Measurements from ENCODE around the gene DOK7. TPM values are rescaled to one million over a fixed set of nuclear protein-coding genes. Genes with fewer than 3 reads are reported as not detected.
"Not testable (repeated sequence)": the region's sequence is repeated elsewhere in the genome, so short reads cannot be mapped to it uniquely, and the experiment has no call there.

DOK7 gene
- total RNA-seq, 2 experiments from 2014 or later, result not detected

GRCh38 chr4:3449574-3450534 is 13.3 kb upstream of the DOK7 start:
- peaks cover 2% of the 10 kb centered on the region for H3K9me3 Mint-ChIP-seq
- no peaks in the 10 kb centered on the region for H3K27me3 Mint-ChIP-seq
- ATAC-seq, result no peak
- no peak for DNase-seq
- TF ChIP-seq, protein P1, sequence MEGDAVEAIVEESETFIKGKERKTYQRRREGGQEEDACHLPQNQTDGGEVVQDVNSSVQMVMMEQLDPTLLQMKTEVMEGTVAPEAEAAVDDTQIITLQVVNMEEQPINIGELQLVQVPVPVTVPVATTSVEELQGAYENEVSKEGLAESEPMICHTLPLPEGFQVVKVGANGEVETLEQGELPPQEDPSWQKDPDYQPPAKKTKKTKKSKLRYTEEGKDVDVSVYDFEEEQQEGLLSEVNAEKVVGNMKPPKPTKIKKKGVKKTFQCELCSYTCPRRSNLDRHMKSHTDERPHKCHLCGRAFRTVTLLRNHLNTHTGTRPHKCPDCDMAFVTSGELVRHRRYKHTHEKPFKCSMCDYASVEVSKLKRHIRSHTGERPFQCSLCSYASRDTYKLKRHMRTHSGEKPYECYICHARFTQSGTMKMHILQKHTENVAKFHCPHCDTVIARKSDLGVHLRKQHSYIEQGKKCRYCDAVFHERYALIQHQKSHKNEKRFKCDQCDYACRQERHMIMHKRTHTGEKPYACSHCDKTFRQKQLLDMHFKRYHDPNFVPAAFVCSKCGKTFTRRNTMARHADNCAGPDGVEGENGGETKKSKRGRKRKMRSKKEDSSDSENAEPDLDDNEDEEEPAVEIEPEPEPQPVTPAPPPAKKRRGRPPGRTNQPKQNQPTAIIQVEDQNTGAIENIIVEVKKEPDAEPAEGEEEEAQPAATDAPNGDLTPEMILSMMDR (IDR thresholded peaks at IDR 0.05), result no peak
- intact Hi-C loops (cut with micrococcal nuclease), result loop anchor here (10.0 kb wide), 1 partner anchor 345 kb away; no protein-coding TSS in a partner anchor
- ChIA-PET CTCF (interaction anchor here (1.1 kb wide), 1 partner anchor 31 kb away, joined by 3 read pairs; no protein-coding TSS in a partner anchor), POLR2A (no interaction called here)
- no peaks in the 10 kb centered on the region for H3K36me3 Mint-ChIP-seq (ENCODE audit: low read depth)
- no peak overlapping the region for H3K4me3 Mint-ChIP-seq
- H3K4me1 Mint-ChIP-seq (ENCODE audit: low read depth), result no peaks in the 10 kb centered on the region
- no peak overlapping the region for H3K27ac Mint-ChIP-seq

GRCh38 chr4:3450643-3451042 is 12.5 kb upstream of the DOK7 start:
- ChIA-PET CTCF (interaction anchor here (1.3 kb wide), 1 partner anchor 344 kb away, joined by 3 read pairs; no protein-coding TSS in a partner anchor), POLR2A (no interaction called here)
- intact Hi-C loops (cut with micrococcal nuclease), result loop anchor here (10.0 kb wide), 1 partner anchor 346 kb away; no protein-coding TSS in a partner anchor
- TF ChIP-seq, protein P1 (IDR thresholded peaks at IDR 0.05), result no peak
- ATAC-seq (no peak), DNase-seq (no peak)
- no peak overlapping the region for H3K27ac Mint-ChIP-seq
- H3K4me3 Mint-ChIP-seq, result no peak overlapping the region
- peaks cover 3% of the 10 kb centered on the region for H3K9me3 Mint-ChIP-seq
- no peaks in the 10 kb centered on the region for H3K27me3 Mint-ChIP-seq
- no peaks in the 10 kb centered on the region for H3K36me3 Mint-ChIP-seq (ENCODE audit: low read depth)
- H3K4me1 Mint-ChIP-seq (ENCODE audit: low read depth), result no peaks in the 10 kb centered on the region

- TF ChIP-seq, protein P1 (IDR thresholded peaks at IDR 0.05), result no peak
- Mint-ChIP-seq H3K4me3 (no peak overlapping the region), H3K9me3 (peaks cover 5% of the 10 kb centered on the region), H3K27me3 (no peaks in the 10 kb centered on the region), H3K27ac (no peak overlapping the region), H3K36me3 (ENCODE audit: low read depth) (no peaks in the 10 kb centered on the region), H3K4me1 (ENCODE audit: low read depth) (no peaks in the 10 kb centered on the region)
- POLR2A ChIA-PET, result no interaction called here
- DNase-seq, result no peak
- ATAC-seq, result no peak
- intact Hi-C loops (cut with micrococcal nuclease), result loop anchor here (10.0 kb wide), 1 partner anchor 347 kb away; no protein-coding TSS in a partner anchor
- CTCF ChIA-PET, result interaction anchor here (1.1 to 1.4 kb wide), 4 partner anchors 27 to 345 kb away, joined by 3 to 5 read pairs (median 3); no protein-coding TSS in a partner anchor
These were observed 11.2 kb upstream of the DOK7 start for GRCh38 chr4:3451956-3452355.

DNA sequence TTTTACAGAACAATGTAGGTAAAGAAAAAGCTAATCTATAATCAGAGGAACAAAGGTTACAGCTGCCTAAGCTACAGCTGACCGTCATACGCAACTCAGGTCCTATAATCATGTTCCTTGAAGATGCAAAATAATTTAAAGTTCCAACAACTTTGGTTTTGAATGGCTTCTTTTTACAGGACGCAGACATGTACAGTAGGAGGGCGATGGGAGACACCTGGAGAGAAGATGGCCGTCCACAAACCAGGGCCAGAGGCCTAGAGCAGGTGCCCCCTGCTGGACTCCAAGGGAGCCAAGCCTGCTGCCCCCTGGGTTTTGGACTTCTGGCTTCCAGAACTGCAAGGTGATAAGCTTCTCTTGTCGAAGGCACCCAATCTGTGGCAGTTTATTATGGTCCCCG is 10.7 kb upstream of the DOK7 start:
- ChIA-PET POLR2A (no interaction called here), CTCF (interaction anchor here (1.1 to 1.4 kb wide), 3 partner anchors 27 to 108 kb away, joined by 3 to 5 read pairs (median 3); no protein-coding TSS in a partner anchor)
- intact Hi-C loops (cut with micrococcal nuclease), result loop anchor here (10.0 kb wide), 1 partner anchor 348 kb away; no protein-coding TSS in a partner anchor
- H3K4me1 Mint-ChIP-seq (ENCODE audit: low read depth), result no peaks in the 10 kb centered on the region
- no peak for DNase-seq
- H3K27ac Mint-ChIP-seq, result no peak overlapping the region
- peaks cover 5% of the 10 kb centered on the region for H3K9me3 Mint-ChIP-seq
- H3K4me3 Mint-ChIP-seq, result no peak overlapping the region
- H3K36me3 Mint-ChIP-seq (ENCODE audit: low read depth), result no peaks in the 10 kb centered on the region
- TF ChIP-seq, protein P1 (IDR thresholded peaks at IDR 0.05), result no peak
- no peak for ATAC-seq
- no peaks in the 10 kb centered on the region for H3K27me3 Mint-ChIP-seq

DNA sequence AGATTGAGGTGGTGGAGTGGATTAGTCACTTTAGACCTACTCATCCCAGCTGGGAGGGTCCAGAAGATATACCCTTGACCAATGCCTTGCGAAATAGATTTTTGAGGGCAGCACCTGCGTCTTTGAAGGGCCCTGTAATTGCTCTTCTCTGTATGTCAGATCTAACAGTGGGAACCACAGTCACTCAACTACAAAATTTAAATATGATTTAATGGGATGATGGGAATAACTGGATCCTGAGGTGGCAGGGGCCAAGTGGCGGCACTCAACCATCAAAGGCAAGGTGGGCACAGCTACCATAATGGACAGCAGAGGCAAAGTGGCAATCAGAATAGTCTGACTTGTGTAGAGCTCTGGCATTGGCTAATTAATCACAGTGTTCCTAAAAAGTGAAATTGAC is 7.5 kb upstream of the DOK7 start:
- ATAC-seq; H3K4me3 Mint-ChIP-seq; H3K27ac Mint-ChIP-seq; H3K4me1 Mint-ChIP-seq (ENCODE audit: low read depth); H3K9me3 Mint-ChIP-seq; POLR2A ChIA-PET; H3K27me3 Mint-ChIP-seq; DNase-seq; H3K36me3 Mint-ChIP-seq (ENCODE audit: low read depth): not testable (repeated sequence)
- CTCF ChIA-PET, result interaction anchor here (3.5 kb wide), 1 partner anchor 25 kb away, joined by 14 read pairs; no protein-coding TSS in a partner anchor
- intact Hi-C loops (cut with micrococcal nuclease), result loop anchor here (10.0 kb wide), 1 partner anchor 351 kb away; no protein-coding TSS in a partner anchor
